BLaER1 treated with 17β-estradiol and CSF1 and Interleukin-3, amounts not matched to agents 10 nM and 100 nM (cell line): Measurements from ENCODE around the gene MND1.
"Not testable (repeated sequence)": the region's sequence is repeated elsewhere in the genome, so short reads cannot be mapped to it uniquely, and the experiment has no call there.

Experiments
- H3K27ac ChIP-seq, 11 experiments: shearing (Covaris generic); formaldehyde crosslinking; 2 replicates each; pipeline ENCODE4 v1.8.1; 2022
- H3K27me3 ChIP-seq, 11 experiments: shearing (Covaris generic); formaldehyde crosslinking; 2 replicates each; pipeline ENCODE4 v1.8.1; 2022
- H3K36me3 ChIP-seq, 11 experiments: shearing (Covaris generic); formaldehyde crosslinking; 2 replicates each; pipeline ENCODE4 v1.8.1; 2022
- H3K4me1 ChIP-seq, 10 experiments: shearing (Covaris generic); formaldehyde crosslinking; 2 replicates each; pipeline ENCODE4 v1.8.1; 2022
- H3K4me2 ChIP-seq, 11 experiments: shearing (Covaris generic); formaldehyde crosslinking; 2 replicates each; pipeline ENCODE4 v1.8.1; 2022
- H3K4me3 ChIP-seq, 10 experiments: shearing (Covaris generic); formaldehyde crosslinking; 2 replicates each; pipeline ENCODE4 v1.8.1; 2022
- H3K9ac ChIP-seq, 11 experiments: shearing (Covaris generic); formaldehyde crosslinking; 2 replicates each; pipeline ENCODE4 v1.8.1; 2022
- H3K9me3 ChIP-seq, 11 experiments: shearing (Covaris generic); formaldehyde crosslinking; replicated peaks in 1 of 11; 2 replicates each; pipeline ENCODE4 v1.8.1; 2022
- H4K20me1 ChIP-seq, 11 experiments: shearing (Covaris generic); formaldehyde crosslinking; 2 replicates each; pipeline ENCODE4 v1.8.1; 2022
- Cebpa-rat ChIP-seq, 11 experiments: shearing (Covaris generic); IDR thresholded peaks; 2 replicates each; pipeline ENCODE4 v1.8.1; 2022

The MND1 gene

GRCh38 chr4:153402366-153402765 is 57.9 kb downstream of the MND1 start:
- Histone ChIP-seq H3K4me3 (no peak overlapping the region), H3K4me2 (no peak overlapping the region), H3K4me1 (no peaks in the 10 kb centered on the region), H3K9me3 (peaks cover 9 to 47% (median 38%) of the 10 kb centered on the region in 11 experiments; a peak in 19 of 22 replicates), H3K27ac (no peak overlapping the region), H3K9ac (no peak overlapping the region), H3K36me3 (peaks cover 0 to 99% (median 83%) of the 10 kb centered on the region in 11 experiments; a peak in 19 of 22 replicates), H3K27me3 (no peaks in the 10 kb centered on the region), H4K20me1 (no peaks in the 10 kb centered on the region)
- TF ChIP-seq Cebpa-rat (IDR thresholded peaks at IDR 0.05) = no peak

GRCh38 chr4:153403726-153404125 is 59.2 kb downstream of the MND1 start:
- no peaks in the 10 kb centered on the region for H4K20me1 ChIP-seq
- peaks cover 9 to 49% (median 38%) of the 10 kb centered on the region in 11 experiments; a peak in 19 of 22 replicates for H3K9me3 ChIP-seq
- H3K9ac ChIP-seq = no peak overlapping the region
- H3K36me3 ChIP-seq = peaks cover 0 to 99% (median 74%) of the 10 kb centered on the region in 11 experiments; a peak in 19 of 22 replicates
- H3K4me3 ChIP-seq = no peak overlapping the region
- H3K27me3 ChIP-seq = no peaks in the 10 kb centered on the region
- H3K4me2 ChIP-seq = no peak overlapping the region
- no peak overlapping the region for H3K27ac ChIP-seq
- no peaks in the 10 kb centered on the region for H3K4me1 ChIP-seq
- 0 out of 22 replicates have a peak, but pooled peaks of 1 of the 11 experiments have one; percentile 2 for TF ChIP-seq Cebpa-rat (IDR thresholded peaks at IDR 0.05)

GRCh38 chr4:153407906-153408305 is 63.4 kb downstream of the MND1 start:
- no peak overlapping the region for H3K9ac ChIP-seq
- no peak overlapping the region for H3K4me3 ChIP-seq
- TF ChIP-seq Cebpa-rat (IDR thresholded peaks at IDR 0.05) = no peak
- no peaks in the 10 kb centered on the region for H3K27me3 ChIP-seq
- peaks cover 0 to 8% (median 6%) of the 10 kb centered on the region in 10 experiments; a peak in 11 of 20 replicates for H3K4me1 ChIP-seq
- H3K36me3 ChIP-seq = peaks cover 0 to 99% (median 66%) of the 10 kb centered on the region in 11 experiments; a peak in 18 of 22 replicates
- H3K4me2 ChIP-seq = no peak overlapping the region
- H4K20me1 ChIP-seq = no peaks in the 10 kb centered on the region
- H3K27ac ChIP-seq = no peak overlapping the region
- H3K9me3 ChIP-seq = peaks cover 9 to 44% (median 34%) of the 10 kb centered on the region in 11 experiments; a peak in 19 of 22 replicates

- Histone ChIP-seq H3K36me3 (peaks cover 0 to 99% (median 64%) of the 10 kb centered on the region in 11 experiments; a peak in 18 of 22 replicates), H3K27me3 (no peaks in the 10 kb centered on the region), H3K4me2 (no peak overlapping the region), H3K4me1 (peaks cover 0 to 16% (median 6%) of the 10 kb centered on the region in 10 experiments; a peak in 14 of 20 replicates), H4K20me1 (no peaks in the 10 kb centered on the region), H3K4me3 (no peak overlapping the region), H3K9me3 (peaks cover 8 to 35% (median 25%) of the 10 kb centered on the region in 11 experiments; a peak in 17 of 22 replicates), H3K9ac (no peak overlapping the region), H3K27ac (no peak overlapping the region)
- TF ChIP-seq Cebpa-rat (IDR thresholded peaks at IDR 0.05) = no peak
Measured at GRCh38 chr4:153408932-153409331, 64.4 kb downstream of the MND1 start.

GRCh38 chr4:153409412-153409811 is 64.9 kb downstream of the MND1 start:
- H3K9ac ChIP-seq = no peak overlapping the region
- no peak overlapping the region for H3K4me3 ChIP-seq
- peaks cover 0 to 16% (median 7%) of the 10 kb centered on the region in 10 experiments; a peak in 14 of 20 replicates for H3K4me1 ChIP-seq
- H3K27me3 ChIP-seq = no peaks in the 10 kb centered on the region
- no peaks in the 10 kb centered on the region for H4K20me1 ChIP-seq
- H3K9me3 ChIP-seq = peaks cover 8 to 31% (median 24%) of the 10 kb centered on the region in 11 experiments; a peak in 17 of 22 replicates
- peaks cover 0 to 96% (median 66%) of the 10 kb centered on the region in 11 experiments; a peak in 18 of 22 replicates for H3K36me3 ChIP-seq
- TF ChIP-seq Cebpa-rat (IDR thresholded peaks at IDR 0.05) = no peak
- H3K27ac ChIP-seq = no peak overlapping the region
- H3K4me2 ChIP-seq = peak overlapping the region in 1 of 11 experiments; percentile 34; a peak in 1 of 22 replicates

GRCh38 chr4:153409924-153410501 is 65.5 kb downstream of the MND1 start:
- Histone ChIP-seq H3K27me3 (no peaks in the 10 kb centered on the region), H3K4me1 (peaks cover 0 to 16% (median 7%) of the 10 kb centered on the region in 10 experiments; a peak in 14 of 20 replicates), H3K9ac (no peak overlapping the region), H3K4me3 (no peak overlapping the region), H3K27ac (no peak overlapping the region), H3K4me2 (peak overlapping the region in 2 of 11 experiments; percentile 23 to 34; a peak in 2 of 22 replicates), H4K20me1 (no peaks in the 10 kb centered on the region), H3K36me3 (peaks cover 0 to 91% (median 63%) of the 10 kb centered on the region in 11 experiments; a peak in 18 of 22 replicates), H3K9me3 (peaks cover 4 to 25% (median 18%) of the 10 kb centered on the region in 11 experiments; a peak in 16 of 22 replicates)
- TF ChIP-seq Cebpa-rat (IDR thresholded peaks at IDR 0.05) = no peak

- no peaks in the 10 kb centered on the region for H4K20me1 ChIP-seq
- no peak overlapping the region for H3K27ac ChIP-seq
- H3K9ac ChIP-seq = no peak overlapping the region
- peaks cover 0 to 78% (median 49%) of the 10 kb centered on the region in 11 experiments; a peak in 16 of 22 replicates for H3K36me3 ChIP-seq
- H3K27me3 ChIP-seq = no peaks in the 10 kb centered on the region
- no peak for TF ChIP-seq Cebpa-rat (IDR thresholded peaks at IDR 0.05)
- H3K9me3 ChIP-seq = no peaks in the 10 kb centered on the region
- H3K4me2 ChIP-seq = no peak overlapping the region
- H3K4me3 ChIP-seq = no peak overlapping the region
- H3K4me1 ChIP-seq = peaks cover 0 to 16% (median 7%) of the 10 kb centered on the region in 10 experiments; a peak in 14 of 20 replicates
Measured at GRCh38 chr4:153413842-153414241, 69.4 kb downstream of the MND1 start.

GRCh38 chr4:153416456-153416855 is 72.0 kb downstream of the MND1 start:
- H3K4me2 ChIP-seq, H4K20me1 ChIP-seq, H3K9me3 ChIP-seq, H3K27me3 ChIP-seq, H3K4me3 ChIP-seq, H3K27ac ChIP-seq, H3K9ac ChIP-seq: not testable (repeated sequence)
- Histone ChIP-seq H3K36me3 (peaks cover 0 to 53% (median 40%) of the 10 kb centered on the region in 11 experiments; a peak in 16 of 22 replicates), H3K4me1 (peaks cover 0 to 10% (median 3%) of the 10 kb centered on the region in 10 experiments; a peak in 5 of 20 replicates)
- TF ChIP-seq Cebpa-rat (IDR thresholded peaks at IDR 0.05) = peak in 7 of 11 experiments; percentile 37 to 81 (median 54); a peak in 7 of 22 replicates

- no peaks in the 10 kb centered on the region for H3K9me3 ChIP-seq
- no peaks in the 10 kb centered on the region for H3K27me3 ChIP-seq
- H4K20me1 ChIP-seq = no peaks in the 10 kb centered on the region
- H3K4me2 ChIP-seq = no peak overlapping the region
- no peak overlapping the region for H3K4me3 ChIP-seq
- H3K36me3 ChIP-seq = peaks cover 0 to 40% (median 29%) of the 10 kb centered on the region in 11 experiments; a peak in 16 of 22 replicates
- TF ChIP-seq Cebpa-rat (IDR thresholded peaks at IDR 0.05) = no peak
- H3K4me1 ChIP-seq = peaks cover 0 to 9% (median 2%) of the 10 kb centered on the region in 10 experiments; a peak in 5 of 20 replicates
- no peak overlapping the region for H3K27ac ChIP-seq
- no peak overlapping the region for H3K9ac ChIP-seq
Measured at GRCh38 chr4:153418121-153418520, 73.6 kb downstream of the MND1 start.
